GM18499 (cell line): ENCODE results near the gene SPOCK1.
"Not testable (repeated sequence)": the region's sequence is repeated elsewhere in the genome, so short reads cannot be mapped to it uniquely, and the experiment has no call there.

Source experiments
- ATAC-seq: cut with Tn5 transposase; IDR thresholded peaks from one replicate; pipeline ENCODE4 v1.9.1; 2021; ENCODE audit warnings: moderate number of reproducible peaks; ENCODE audit not compliant: insufficient read depth, unreplicated experiment

Gene SPOCK1

GRCh38 chr5:137402436-137403187 is 96.5 kb downstream of the SPOCK1 start:
- no peak for ATAC-seq

- no peak for ATAC-seq
Measured at GRCh38 chr5:137401946-137402345, 97.2 kb downstream of the SPOCK1 start.

- ATAC-seq: no peak
Measured at GRCh38 chr5:137400571-137400970, 98.6 kb downstream of the SPOCK1 start.

GRCh38 chr5:137399911-137400310 is 99.2 kb downstream of the SPOCK1 start:
- ATAC-seq: no peak

DNA sequence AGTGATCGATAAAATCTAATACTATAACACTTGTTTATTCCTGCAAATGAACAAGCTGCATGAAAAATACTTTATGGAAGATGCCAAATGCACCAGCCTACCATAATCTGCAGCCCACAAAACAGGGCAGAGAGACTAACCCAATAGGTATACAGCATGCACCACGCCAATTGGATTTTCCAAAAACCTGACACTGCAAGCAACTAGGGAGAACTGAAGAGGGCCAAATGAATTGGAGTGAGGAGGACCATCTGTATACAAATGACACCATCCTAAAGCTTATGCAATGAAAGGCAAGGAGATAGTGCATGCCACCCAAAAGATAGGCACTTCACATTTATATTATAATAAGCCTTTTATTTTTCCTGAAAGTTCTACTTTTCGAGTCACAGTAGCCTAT is 100.4 kb downstream of the SPOCK1 start:
- no peak for ATAC-seq

GRCh38 chr5:137398154-137398553 is 101.0 kb downstream of the SPOCK1 start:
- no peak for ATAC-seq

DNA sequence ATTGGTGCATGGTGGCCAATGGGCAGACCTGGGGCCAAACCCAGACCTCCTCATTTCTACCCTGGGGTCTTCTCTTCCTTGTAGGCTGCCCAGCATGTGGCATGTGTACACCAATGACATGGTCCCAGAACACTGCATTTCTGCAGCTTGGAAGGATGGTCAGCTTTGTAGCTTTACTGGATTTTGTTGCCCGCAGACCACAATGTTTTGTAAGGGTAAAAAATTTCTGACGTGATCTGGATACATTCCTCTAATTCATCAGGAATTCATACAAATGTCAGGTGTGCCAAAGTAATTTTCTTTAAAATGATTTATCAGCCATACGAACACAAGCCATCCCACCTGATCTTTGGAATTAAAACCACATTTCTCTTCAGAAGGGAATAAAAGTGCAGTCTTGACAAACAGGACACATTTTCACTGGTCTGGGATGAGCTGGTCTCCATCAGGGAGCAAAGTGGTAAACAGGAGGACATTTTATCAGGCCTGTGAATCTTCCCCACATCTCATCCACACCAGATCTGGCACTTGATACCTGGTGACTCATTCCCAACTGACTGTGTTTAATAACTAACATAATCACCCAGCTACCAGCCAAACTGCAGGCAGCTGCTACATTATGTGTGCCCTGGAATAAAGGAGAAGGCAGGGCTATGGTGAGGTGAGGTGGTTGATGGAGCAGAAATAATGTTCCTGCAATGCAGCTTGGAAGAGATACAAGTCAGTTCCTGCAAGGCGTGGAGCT is 103.9 kb downstream of the SPOCK1 start:
- no peak for ATAC-seq

GRCh38 chr5:137394380-137394779 is 104.7 kb downstream of the SPOCK1 start:
- ATAC-seq: no peak

GRCh38 chr5:137393196-137393993 is 105.7 kb downstream of the SPOCK1 start:
- no peak for ATAC-seq

- no peak for ATAC-seq
Measured at GRCh38 chr5:137392261-137392660, 106.9 kb downstream of the SPOCK1 start.

DNA sequence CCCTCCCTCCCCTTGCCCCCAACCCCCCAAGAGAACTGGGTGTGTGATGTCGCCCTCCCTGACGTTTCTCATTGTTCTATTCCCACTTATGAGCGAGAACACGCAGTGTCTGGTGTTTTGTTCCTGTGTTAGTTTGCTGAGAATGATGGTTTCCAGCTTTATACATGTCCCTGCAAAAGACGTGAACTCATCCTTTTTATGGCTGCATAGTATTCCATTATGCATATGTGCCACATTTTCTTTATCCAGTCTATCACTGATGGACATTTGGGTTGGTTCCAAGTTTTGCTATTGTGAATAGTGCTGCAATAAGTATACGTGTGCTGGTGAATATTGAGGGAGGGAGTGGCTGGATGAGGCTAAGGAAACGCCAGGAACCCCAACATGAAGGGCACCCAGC is 108.1 kb downstream of the SPOCK1 start:
- ATAC-seq: not testable (repeated sequence)

DNA sequence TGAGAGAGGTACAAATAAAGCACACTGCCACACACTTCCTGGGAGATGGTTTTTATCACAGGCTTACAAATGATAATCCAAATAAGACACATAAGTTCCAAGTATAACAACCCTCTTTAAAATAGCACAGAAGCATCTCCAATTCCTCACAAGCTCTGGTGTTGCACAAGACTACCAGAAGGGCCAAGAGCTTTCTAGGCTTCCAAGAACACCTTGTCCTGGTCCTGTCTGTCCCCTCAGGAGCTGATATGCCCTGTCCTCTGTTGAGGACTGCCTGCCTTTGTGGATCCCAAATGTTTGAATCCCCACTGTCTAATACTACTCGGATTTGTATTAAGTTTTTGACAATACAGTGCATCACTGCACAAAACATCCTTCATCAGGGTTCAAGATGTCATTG is 110.1 kb downstream of the SPOCK1 start:
- no peak for ATAC-seq

GRCh38 chr5:137385064-137385463 is 114.1 kb downstream of the SPOCK1 start:
- no peak for ATAC-seq

GRCh38 chr5:137383909-137384308 is 115.2 kb downstream of the SPOCK1 start:
- ATAC-seq: no peak

GRCh38 chr5:137381555-137381954 is 117.6 kb downstream of the SPOCK1 start:
- no peak for ATAC-seq

GRCh38 chr5:137379555-137380286 is 119.4 kb downstream of the SPOCK1 start:
- ATAC-seq: no peak

DNA sequence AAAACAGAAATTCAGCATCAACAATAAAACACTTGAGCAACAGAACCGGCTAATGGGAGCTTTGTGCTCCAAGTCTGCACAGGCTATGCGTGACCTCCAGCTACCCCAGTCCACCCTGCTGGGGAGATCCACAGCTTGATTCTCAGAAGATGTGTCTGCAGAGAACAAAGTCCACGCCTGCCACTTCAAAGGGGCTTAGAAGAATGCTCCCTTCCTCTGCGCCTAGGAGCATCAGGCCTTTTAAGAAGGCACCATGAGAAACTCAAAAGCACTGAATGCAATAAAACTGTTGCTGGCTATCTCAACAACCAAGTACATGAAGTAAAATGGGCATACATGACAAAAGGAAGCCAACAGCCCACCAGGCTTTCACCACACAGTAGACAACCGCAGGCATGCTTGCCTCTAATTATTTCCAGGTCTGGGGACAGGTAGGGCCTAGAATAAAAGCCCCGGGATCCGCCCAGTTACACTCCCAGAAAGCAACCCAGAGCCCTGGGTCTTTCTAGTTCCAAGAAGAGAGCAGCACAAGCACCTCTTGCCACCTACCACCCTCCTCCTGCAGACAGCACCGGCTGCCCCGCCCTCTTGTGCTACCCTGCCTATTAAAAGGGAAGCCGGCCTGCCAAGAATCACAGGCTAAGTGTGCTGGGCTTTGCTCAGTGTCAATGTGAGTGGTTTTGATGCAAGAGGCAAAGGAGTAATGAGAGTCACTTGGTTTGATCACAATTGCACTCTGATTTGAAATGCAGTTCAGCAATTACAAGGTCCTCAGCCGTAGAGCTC is 123.2 kb downstream of the SPOCK1 start:
- no peak for ATAC-seq

DNA sequence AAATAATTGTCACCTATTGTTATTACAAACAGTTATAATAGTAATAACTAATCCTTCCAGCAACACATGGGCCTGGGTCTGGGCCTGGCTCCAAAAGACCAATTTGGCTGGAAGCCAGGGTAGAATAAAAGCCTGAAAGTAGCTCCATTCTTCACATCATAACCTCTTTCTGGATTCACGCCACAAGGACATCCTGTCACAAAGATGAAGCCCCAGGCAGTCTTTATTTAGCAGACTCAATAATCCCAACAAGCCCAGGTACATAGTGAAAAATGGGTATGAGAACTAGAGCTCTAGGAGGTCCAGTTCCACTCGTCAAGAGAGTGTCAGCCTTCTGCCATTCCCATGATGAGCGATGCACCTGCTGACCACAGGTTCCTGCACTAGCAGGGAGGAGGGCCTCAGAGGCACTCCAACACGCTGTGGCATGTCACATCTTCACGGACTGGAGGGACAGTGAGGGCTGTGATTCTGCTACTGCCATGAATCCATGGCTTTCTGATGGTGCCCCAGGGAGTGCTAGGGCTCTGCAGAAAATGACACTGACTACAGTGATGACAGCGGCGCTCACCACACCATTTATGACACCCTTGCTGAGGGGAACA is 124.9 kb downstream of the SPOCK1 start:
- ATAC-seq: no peak

- ATAC-seq: no peak
Measured at GRCh38 chr5:137372773-137373160, 126.4 kb downstream of the SPOCK1 start.
